DMS53 treated with DMSO at 0.1 percent for 48 hours (cell line): ENCODE results near the gene CBX2.
A peak's percentile ranks its signal among the peaks of the same experiment; 100 is the strongest.

Experiments used
- DNase-seq: peaks from one replicate; lab custom pipeline; 2025; ENCODE audit not compliant: unreplicated experiment; lab: John Stamatoyannopoulos, UW

Gene CBX2

GRCh38 chr17:79777894-79778503, at the start of gene CBX2:
Gene CBX2, plus strand, starts transcription at chr17:79778148. Its CDS starts 88 bp downstream, at chr17:79778236.
- DNase-seq, result peak; percentile 40

DNA sequence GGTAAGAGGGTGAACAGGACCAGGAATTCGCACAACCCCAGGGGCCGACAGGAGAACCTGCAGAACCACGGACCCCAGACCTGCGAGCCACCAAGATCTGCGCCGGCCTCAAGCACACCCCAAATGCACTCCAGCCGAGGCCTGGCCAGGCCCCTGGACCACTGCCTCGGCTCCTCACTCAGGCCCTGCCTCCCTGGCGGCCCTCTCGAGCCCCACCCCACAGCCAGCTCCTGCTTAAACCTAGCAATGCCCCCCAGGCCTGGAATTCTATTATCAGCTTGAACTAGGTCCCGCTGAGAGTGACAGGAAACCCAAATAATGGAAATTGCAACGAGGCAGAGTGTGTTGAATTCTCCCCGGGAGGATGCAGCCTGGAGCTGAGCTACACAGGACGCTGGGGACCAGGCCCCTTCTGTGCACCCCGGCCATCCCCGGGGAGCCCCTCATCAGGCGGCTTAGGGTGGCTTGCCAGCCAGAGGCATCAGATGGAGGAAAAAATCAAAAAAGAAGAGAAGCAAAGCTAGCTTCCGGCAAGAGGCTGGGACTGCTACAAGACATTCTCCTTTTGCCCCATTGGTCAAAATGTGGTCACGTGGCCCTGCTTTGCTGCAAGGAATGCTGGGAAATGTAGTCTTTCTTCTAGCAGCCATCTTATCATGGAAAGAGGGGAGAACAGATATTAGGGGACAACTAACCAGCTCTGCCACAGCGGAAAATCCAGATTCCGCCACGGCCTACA, 49.6 kb upstream of the CBX2 start:
- peak; percentile 49 for DNase-seq

DNA sequence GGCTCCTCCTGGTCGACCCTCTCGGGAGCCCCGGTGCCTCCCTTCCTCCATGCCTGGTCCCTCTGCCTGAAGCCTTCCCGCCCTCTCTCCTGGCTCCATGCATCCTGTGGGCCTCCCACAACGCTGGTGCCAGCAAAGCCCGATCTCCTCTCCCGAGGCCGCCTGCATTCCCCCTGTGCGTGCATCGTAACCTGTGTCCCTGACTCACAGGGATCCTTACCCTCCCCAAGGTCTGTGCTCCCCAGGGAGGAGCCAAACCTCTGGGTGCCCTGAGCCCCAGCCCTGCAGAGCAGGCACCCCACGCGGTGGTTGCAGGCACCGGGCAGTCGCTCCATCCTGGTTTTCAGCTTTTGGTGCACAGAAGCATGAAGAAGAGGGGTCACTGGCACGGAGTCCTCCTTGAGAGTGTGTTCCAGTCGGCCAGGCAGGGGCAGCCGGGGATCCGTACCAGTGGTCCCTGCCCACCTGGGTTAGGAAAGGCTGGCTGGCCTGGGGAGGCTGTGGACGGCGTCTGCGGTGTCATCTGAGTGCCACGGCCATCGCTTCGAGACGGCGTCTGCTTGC, 49.0 kb upstream of the CBX2 start:
- DNase-seq, result no peak

GRCh38 chr17:79729761-79730160, 48.2 kb upstream of the CBX2 start:
- DNase-seq, result no peak

DNA sequence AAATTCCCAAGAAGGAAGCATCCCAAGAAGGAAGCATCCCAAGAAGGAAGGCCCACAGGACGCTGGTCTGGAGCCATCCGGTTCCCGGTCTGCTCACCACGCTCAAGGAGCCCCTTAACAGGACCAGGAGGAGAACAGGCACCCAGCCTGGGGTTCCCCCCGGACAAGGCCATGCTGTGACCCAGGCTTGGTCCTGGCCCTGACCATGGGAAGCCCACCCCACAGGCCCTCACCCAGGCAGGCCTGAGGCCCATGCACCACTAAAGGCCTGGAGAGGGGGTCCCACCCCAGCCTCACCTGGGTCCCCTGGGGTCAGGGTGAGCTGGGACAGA, 47.5 kb upstream of the CBX2 start:
- no peak for DNase-seq

DNA sequence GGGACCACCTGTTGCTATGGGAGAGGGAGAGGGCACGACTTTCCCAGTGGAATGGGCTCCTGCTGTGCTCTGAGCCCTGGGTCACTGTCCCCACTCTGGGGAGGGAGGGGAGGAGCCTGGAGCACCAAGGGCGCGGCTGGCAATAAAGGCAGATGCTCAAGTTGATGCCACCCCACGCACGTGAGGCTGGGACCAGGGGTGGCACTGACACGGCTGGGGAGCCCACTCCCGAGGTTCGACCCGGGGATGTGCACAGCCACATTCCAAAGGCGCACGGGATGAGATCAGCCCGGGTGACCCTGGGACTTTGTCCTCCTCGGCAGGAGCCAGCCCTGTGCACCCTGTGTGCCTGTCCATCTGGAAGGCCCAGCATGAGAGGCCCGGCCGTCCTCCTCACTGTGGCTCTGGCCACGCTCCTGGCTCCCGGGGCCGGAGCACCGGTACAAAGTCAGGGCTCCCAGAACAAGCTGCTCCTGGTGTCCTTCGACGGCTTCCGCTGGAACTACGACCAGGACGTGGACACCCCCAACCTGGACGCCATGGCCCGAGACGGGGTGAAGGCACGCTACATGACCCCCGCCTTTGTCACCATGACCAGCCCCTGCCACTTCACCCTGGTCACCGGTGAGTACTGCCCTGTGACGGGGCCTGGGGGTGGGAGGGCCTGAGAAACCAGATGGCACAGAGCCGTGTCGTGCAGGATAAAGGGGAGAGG, 47.0 kb upstream of the CBX2 start, which contains the start of gene ENPP7:
Gene ENPP7, plus strand, starts transcription at position 175 of the 715 bp plus-strand sequence. Its CDS starts 197 bp downstream, at position 372.
- no peak for DNase-seq

DNA sequence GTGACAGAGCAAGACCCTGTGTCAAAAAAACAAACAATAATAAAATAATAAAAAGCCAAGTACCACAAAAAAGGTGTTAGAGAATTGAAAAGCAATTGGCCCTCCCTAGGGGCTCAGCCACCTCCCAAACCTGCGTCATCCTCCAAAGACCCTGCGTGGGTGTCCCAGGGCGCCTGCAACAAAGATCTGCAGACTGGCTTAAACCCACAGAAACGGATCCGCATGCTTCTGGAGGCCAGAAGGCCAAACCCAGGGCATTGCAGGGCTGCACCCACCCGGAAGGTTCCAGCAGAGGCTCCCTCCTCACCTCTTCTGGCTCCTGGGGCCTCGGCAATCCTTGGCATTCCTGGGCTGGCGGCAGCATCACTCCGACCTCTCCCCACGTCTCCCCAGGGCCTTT, 45.7 kb upstream of the CBX2 start:
- no peak for DNase-seq

DNA sequence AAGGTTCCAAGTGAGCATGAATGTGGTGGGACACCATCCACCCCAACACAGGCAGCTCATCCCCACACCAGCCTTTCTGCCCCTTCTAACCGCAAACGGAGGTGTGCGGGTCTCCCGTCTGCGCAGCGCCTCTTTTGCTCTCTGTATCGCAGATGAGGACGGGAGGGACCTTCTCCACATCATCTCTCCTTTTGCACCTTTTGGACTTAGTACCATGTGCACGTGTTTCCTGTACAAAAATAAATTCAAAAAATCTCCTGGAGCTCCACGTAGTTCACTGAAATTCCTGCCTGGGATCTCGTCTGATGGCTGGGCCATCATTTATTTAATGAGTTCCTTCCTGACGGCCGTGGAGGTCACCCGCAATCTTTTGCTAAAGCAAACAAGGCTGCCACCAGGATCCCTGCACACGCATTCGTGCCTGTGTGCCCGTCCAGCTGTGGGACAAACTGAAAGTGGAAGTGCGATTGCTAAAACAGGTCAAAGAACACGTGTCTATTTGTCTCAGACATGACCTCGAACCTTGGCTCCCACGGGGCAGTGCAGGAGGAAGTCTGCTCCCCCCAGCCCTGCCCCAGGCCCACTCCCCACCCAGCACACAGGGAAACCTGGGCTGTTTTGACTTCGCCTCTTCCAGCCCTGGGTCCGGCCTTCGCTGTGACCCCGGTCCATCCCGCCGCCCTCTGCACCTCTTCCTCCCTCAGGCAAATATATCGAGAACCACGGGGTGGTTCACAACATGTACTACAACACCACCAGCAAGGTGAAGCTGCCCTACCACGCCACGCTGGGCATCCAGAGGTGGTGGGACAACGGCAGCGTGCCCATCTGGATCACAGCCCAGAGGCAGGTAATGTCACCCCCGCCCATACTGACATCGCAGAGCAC, 44.9 kb upstream of the CBX2 start:
- DNase-seq, result no peak

DNA sequence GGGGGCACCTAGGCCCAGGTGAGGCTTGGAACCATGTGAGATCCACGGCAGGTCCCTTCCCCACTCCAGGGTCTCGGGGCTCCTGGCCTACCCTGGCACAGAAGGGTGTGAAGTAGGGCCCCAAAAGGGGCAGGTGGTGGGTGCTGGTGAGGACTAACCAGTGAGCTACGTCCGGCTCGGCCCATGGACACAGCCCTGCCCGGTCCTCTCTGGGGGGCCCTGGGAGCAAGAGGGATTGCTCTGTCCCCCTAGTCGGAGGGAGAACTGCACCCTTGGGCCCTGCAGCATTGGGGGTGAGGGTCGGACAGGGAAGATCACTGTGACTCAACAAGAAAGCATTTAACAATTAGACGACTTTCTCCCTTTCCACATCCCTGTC, 44.3 kb upstream of the CBX2 start:
- no peak for DNase-seq

GRCh38 chr17:79735096-79735495, 42.9 kb upstream of the CBX2 start:
- no peak for DNase-seq

- no peak for DNase-seq
Observed at GRCh38 chr17:79737046-79737921, 40.7 kb upstream of the CBX2 start.

DNA sequence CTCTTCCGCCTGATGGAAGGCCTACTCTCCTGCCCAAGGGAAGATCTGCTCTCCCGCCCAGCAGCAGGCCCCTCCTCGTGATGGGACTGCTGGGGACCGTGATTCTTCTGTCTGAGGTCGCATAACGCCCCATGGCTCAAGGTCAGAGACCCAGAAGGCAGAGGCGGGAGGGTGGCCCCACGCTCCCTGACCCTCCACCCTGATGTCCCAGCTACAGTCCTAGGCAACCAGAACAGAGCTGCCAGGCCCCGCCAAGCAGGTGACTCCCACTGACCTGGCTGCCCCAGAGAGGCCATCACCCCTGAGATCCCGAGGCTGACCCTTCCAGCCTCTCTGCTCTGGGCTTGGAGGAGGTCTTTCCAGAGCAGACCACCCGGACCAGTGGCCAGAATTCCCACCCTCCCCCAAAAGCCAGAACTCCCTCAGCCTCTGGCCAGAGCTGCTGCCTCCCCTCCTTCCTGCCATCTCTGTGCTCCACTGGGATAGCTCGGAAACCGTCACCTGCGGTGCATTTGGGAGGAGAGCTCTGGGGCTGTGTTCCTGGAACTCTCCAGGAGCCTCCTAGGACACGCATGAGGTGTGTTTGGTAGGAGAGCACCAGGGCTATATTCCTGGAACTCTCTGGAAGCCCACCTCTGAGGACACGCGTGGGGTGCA, 39.9 kb upstream of the CBX2 start:
- no peak for DNase-seq

GRCh38 chr17:79738643-79739042, 39.3 kb upstream of the CBX2 start:
- no peak for DNase-seq

DNA sequence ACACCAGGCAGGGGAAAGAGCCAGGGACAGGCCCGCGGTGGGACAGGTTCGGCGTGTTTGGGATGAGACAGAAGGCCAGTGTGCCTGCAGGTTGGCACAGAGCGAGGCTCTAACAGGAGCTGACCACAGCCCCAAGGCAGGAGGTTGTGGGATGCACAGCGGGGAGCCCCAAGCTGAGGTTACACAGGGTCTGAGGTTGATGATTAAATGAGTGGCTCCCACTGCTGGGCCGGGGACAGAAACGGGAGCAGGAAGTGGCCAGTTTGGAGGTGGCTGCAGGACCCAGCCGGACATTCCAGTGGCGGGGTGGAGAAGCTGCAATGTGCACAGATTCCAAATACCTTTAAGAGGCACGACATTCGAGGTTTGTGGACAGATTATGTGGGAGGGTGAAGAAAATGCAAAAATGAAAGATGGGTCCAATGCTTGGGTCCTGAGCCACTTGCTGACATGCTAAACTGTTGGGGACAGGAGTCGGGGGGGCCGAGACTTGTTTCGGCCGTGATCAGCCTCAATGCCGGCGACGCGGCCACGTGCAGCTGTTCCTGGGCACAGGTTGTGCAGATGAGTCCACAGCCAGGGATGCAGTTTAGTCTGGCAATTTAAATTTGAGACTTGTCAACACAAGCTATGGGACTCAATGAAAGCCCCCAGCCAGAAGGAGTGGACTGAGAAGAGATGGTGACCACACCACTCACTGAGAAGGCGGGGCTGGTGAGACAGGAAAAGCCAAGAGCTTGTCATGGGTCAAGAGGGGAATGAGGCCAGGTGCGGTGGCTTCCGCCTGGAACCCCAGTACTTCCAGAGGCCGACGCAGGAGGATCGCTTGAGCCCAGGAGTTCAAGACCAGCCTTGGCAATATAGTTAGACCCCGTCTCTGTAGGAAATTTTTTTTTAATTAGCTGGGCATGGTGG, 38.5 kb upstream of the CBX2 start:
- DNase-seq, result no peak

DNA sequence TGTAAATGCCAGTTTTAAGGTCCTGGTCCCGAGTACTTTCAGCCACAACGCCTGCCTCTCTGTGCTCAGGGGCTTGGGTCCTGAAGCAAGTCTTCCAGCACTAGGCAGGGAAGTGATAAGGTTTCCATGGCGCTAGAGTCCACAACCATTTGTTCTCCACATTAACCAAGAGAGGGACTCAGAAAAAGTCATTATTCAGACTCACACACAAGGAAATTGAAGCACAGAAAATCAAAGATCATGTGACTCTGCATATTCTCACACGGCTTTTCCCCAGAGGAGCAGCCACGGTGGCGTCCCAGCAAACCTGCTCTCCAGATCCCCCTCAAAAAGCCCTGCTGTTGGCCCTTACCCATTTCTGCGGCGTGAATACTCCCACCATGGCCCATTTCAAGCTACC, 37.5 kb upstream of the CBX2 start:
- DNase-seq, result peak; percentile 4

GRCh38 chr17:79741401-79741750, 36.6 kb upstream of the CBX2 start:
- DNase-seq, result no peak

GRCh38 chr17:79741751-79742588, 36.0 kb upstream of the CBX2 start:
- peak; percentile 35 for DNase-seq

DNA sequence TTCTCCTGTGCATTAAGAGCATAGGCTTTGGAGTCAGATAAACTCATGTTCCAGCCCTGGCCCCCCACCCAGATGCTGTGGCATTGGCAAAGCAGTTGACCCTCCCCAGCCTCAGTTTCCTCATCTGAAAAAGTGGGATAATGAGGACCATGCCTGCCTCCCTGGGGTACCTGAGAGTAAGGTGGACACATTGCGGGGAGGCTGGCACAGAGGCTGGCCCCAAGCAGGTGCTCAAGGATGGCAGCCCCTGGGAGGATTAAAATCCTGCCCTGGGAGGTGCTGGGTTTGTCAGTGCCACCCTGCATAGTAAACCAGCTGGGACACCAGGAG, 35.4 kb upstream of the CBX2 start:
- no peak for DNase-seq
